Measurements from ENCODE around the gene ZFAND3. TPM values are rescaled to one million over a fixed set of nuclear protein-coding genes. Genes with fewer than 3 reads are reported as not detected.

Gene ZFAND3
- total RNA-seq, 1 donor from 2014 or later: 31.2 TPM

DNA sequence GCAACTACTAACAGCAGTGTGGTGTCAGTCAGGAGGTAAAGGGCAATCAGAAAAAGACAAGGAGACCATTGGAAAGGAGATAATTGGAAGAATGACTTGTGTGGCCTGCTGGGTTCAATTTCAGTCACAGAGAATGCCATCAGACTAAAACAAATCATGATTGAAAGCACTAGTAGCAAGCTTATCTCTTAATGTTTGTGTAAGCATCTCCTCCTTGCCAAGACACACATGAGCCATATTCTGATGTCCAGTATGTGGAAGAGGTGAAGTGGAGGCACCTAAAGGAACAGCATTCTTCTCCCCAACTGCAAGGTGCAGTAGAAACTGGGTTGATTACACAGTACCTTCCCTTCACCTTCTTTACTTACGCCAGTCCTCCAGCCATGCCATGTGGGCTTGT is 287.5 kb downstream of the ZFAND3 start:
- H3K9me3 ChIP-seq: no peaks in the 10 kb centered on the region
- intact Hi-C loops (cut with DNase I): no loop called here
- no peaks in the 10 kb centered on the region for H3K36me3 ChIP-seq
- no peak for DNase-seq (ENCODE audit: extremely low spot score in 2 of 2)
- H3K27ac ChIP-seq: no peak overlapping the region
- H3K27me3 ChIP-seq: no peaks in the 10 kb centered on the region
- no peak overlapping the region for H3K4me3 ChIP-seq
- no peak for TF ChIP-seq POLR2AphosphoS5 (IDR thresholded peaks at IDR 0.05; ENCODE audit: insufficient read depth in 1 of 2, low read depth in 1 of 2)
- TF ChIP-seq CTCF (IDR thresholded peaks at IDR 0.05): no peak
- TF ChIP-seq POLR2A (IDR thresholded peaks at IDR 0.05): no peak
- peaks cover 19% of the 10 kb centered on the region for H3K4me1 ChIP-seq

GRCh38 chr6:38110481-38110971 is 291.0 kb downstream of the ZFAND3 start:
- no peak overlapping the region for H3K4me3 ChIP-seq
- TF ChIP-seq POLR2A (IDR thresholded peaks at IDR 0.05) (no peak), POLR2AphosphoS5 (IDR thresholded peaks at IDR 0.05; ENCODE audit: insufficient read depth in 1 of 2, low read depth in 1 of 2) (peak in 1 of 2 donors; percentile 15), CTCF (IDR thresholded peaks at IDR 0.05) (no peak)
- no peak overlapping the region for H3K27ac ChIP-seq
- H3K4me1 ChIP-seq: peaks cover 36% of the 10 kb centered on the region
- H3K9me3 ChIP-seq: no peaks in the 10 kb centered on the region
- intact Hi-C loops (cut with DNase I): no loop called here
- H3K27me3 ChIP-seq: no peaks in the 10 kb centered on the region
- no peaks in the 10 kb centered on the region for H3K36me3 ChIP-seq
- DNase-seq (ENCODE audit: extremely low spot score in 2 of 2): no peak

DNA sequence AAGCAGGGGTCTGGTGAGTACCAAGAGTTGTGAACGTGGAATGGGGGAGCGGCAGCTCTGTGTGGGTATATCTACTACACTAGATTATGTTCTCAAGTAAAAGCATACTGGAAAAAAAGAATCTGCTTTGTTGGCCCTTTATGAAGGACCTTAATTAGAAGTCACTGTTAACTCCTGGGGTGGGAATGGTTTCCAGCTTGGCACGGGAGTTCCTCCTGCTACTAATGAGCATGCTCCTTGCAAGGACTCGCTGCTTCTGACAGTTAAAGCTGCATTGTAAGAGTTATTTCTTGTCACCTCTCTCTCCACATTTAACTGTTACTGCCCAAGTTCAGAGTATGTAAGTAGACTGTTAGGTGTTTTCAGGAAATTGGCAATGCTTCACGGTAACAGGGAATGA is 292.7 kb downstream of the ZFAND3 start:
- no peak for DNase-seq (ENCODE audit: extremely low spot score in 2 of 2)
- Histone ChIP-seq H3K4me1 (peaks cover 41% of the 10 kb centered on the region), H3K27me3 (no peaks in the 10 kb centered on the region), H3K27ac (no peak overlapping the region), H3K4me3 (no peak overlapping the region), H3K36me3 (no peaks in the 10 kb centered on the region), H3K9me3 (no peaks in the 10 kb centered on the region)
- intact Hi-C loops (cut with DNase I): no loop called here
- no peak for TF ChIP-seq POLR2A (IDR thresholded peaks at IDR 0.05)
- no peak for TF ChIP-seq POLR2AphosphoS5 (IDR thresholded peaks at IDR 0.05; ENCODE audit: insufficient read depth in 1 of 2, low read depth in 1 of 2)
- no peak for TF ChIP-seq CTCF (IDR thresholded peaks at IDR 0.05)

- H3K4me3 ChIP-seq: no peak overlapping the region
- no peak for DNase-seq (ENCODE audit: extremely low spot score in 2 of 2)
- intact Hi-C loops (cut with DNase I): no loop called here
- peaks cover 41% of the 10 kb centered on the region for H3K4me1 ChIP-seq
- no peak overlapping the region for H3K27ac ChIP-seq
- H3K27me3 ChIP-seq: no peaks in the 10 kb centered on the region
- TF ChIP-seq POLR2AphosphoS5 (IDR thresholded peaks at IDR 0.05; ENCODE audit: insufficient read depth in 1 of 2, low read depth in 1 of 2) (no peak), CTCF (IDR thresholded peaks at IDR 0.05) (no peak), POLR2A (IDR thresholded peaks at IDR 0.05) (no peak)
- H3K9me3 ChIP-seq: no peaks in the 10 kb centered on the region
- H3K36me3 ChIP-seq: no peaks in the 10 kb centered on the region
These were observed 294.5 kb downstream of the ZFAND3 start for GRCh38 chr6:38113825-38114576.

DNA sequence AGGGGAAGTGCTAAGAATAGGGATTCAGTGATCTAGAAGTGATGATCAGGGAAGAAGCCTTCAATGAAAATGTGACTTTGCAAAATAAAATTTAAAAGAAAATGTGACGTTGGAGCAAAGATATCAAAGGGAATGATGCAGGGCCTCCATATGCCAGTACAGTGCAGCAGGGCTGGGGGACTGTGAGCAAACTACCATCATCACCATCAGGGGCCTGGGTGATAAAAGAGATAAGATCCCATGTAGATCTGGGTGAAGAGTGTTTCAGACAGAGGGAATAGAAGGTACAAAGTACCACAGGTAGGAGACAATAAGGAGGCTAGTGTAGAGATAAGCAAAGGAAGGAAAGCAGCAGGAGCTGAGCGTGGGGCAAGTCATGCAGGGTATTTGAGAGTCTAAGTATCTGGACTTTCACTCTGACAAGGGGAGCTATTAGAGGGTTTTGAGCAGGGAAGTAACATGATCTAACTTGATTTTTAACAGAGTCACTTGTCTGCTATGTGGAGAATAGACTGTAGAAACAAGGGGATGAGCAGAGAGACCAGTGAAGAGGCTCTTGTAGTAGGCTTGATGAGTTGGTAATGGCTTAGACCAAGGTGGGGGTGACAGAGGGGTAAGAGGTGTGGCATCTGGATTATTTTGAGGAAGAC is 295.6 kb downstream of the ZFAND3 start:
- H3K27me3 ChIP-seq: no peaks in the 10 kb centered on the region
- no peaks in the 10 kb centered on the region for H3K36me3 ChIP-seq
- H3K4me3 ChIP-seq: no peak overlapping the region
- no peak overlapping the region for H3K27ac ChIP-seq
- TF ChIP-seq POLR2AphosphoS5 (IDR thresholded peaks at IDR 0.05; ENCODE audit: insufficient read depth in 1 of 2, low read depth in 1 of 2): no peak
- TF ChIP-seq CTCF (IDR thresholded peaks at IDR 0.05): no peak
- TF ChIP-seq POLR2A (IDR thresholded peaks at IDR 0.05): no peak
- H3K9me3 ChIP-seq: no peaks in the 10 kb centered on the region
- peaks cover 40% of the 10 kb centered on the region for H3K4me1 ChIP-seq
- DNase-seq (ENCODE audit: extremely low spot score in 2 of 2): no peak
- intact Hi-C loops (cut with DNase I): no loop called here
